Esophagus squamous epithelium (tissue), 4 donors: Measurements from ENCODE around the gene CHRNB1.

Experiments
- CTCF ChIP-seq, 6 experiments: fragments of 450-650 bp in 4 of 6; fragments of 200-600 bp in 2 of 6; sonication (generic) in 2 of 6; IDR thresholded peaks; one replicate each; pipeline ENCODE4 v1.5.1; 2016 to 2019; ENCODE audit warnings: antibody characterized with exemption in 6 of 6, mild to moderate bottlenecking in 4 of 6, moderate library complexity in 4 of 6
- POLR2A ChIP-seq, 4 donors: fragments of 450-650 bp; IDR thresholded peaks; one replicate each; pipeline ENCODE4 v1.6.1; 2017; ENCODE audit warnings: antibody characterized with exemption in 4 of 4, mild to moderate bottlenecking in 4 of 4, moderate library complexity in 3 of 4

- TF ChIP-seq CTCF (IDR thresholded peaks at IDR 0.05) (no peak), POLR2A (IDR thresholded peaks at IDR 0.05) (no peak)
These were observed 4.0 kb upstream of the CHRNB1 start for GRCh38 chr17:7440834-7441195.
